HG03457 (cell line): ENCODE measurements around the gene HES5.

ENCODE experiments used
- ATAC-seq: cut with Tn5 transposase; IDR thresholded peaks from one replicate; pipeline ENCODE4 v1.9.1; 2021; ENCODE audit warnings: moderate number of reproducible peaks; ENCODE audit not compliant: unreplicated experiment

HES5 gene

GRCh38 chr1:2547210-2548067, 17.4 kb upstream of the HES5 start:
- ATAC-seq: peak; percentile 1

DNA sequence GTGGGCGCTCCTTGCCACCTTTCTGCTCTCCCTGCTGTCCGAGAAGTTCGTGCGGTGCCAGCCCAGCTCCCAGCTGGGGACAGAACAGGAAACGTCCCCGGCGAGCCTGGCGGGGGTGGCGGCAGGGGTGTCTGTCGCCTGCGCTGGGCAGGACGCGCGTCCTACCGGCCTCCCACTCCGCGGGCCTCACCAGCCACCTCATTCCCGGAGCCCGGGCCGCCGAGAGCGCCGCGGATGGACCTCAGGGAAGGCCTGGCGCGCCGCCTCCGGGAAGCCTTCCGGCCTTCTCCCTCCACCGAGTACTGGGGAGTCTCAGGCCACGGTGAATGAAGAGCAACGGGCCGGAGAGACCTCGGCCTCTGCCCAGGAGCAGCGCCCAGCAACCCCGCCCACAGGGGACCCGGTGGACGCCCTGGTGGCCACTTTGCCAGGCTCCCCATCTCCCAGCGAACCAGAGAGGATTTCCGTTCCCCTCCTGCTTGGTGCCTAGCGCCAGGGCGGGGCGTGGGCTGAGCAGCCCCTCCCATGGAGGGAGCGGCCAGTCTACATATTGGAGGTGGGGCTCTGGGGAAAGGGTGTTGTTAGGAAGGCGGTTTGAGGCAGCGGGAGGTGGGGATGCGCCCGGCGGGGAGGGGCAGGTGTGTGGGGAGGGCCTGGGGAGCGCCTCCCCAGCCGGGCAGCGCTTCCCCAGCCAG, 16.6 kb upstream of the HES5 start:
- peak; percentile 30 for ATAC-seq

DNA sequence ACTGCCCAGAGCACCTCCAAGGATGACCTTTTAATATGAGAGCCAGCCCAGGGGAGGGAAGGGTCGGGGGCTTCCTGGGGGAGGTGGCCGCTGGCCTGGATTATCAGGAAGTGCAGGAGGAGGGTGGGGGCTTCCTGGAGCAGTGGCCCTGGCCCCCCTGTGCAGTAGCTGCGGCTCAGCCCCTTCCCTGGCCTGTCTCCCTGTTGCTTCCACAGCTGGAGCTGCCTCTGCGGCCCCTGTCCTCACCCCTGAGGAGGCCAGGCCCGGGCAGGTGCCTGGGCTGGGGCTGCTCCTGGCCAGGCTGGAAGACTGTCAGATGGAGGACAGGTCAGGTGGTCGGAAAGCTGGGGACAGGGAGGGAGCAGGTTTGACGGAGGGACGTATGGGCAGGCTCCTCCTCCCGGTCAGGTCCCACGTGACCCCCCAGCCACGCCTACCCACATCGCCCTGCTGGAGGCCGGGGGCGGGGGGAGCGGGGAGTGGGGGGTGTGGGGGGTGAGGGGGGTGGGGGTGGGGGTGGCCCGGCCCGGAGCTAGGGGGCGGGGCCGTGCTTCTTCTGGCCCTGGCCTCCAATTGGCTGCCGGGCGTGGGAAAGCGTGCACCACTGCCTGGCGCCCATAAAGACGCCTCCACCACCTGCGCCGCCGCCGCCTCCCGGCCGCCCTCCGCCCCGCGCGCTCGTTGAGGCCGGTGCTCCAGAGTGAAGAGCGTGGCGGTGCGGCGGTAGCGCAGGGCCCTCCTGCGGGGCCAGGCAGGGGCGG, 15.9 kb upstream of the HES5 start:
- ATAC-seq: peak; percentile 27

DNA sequence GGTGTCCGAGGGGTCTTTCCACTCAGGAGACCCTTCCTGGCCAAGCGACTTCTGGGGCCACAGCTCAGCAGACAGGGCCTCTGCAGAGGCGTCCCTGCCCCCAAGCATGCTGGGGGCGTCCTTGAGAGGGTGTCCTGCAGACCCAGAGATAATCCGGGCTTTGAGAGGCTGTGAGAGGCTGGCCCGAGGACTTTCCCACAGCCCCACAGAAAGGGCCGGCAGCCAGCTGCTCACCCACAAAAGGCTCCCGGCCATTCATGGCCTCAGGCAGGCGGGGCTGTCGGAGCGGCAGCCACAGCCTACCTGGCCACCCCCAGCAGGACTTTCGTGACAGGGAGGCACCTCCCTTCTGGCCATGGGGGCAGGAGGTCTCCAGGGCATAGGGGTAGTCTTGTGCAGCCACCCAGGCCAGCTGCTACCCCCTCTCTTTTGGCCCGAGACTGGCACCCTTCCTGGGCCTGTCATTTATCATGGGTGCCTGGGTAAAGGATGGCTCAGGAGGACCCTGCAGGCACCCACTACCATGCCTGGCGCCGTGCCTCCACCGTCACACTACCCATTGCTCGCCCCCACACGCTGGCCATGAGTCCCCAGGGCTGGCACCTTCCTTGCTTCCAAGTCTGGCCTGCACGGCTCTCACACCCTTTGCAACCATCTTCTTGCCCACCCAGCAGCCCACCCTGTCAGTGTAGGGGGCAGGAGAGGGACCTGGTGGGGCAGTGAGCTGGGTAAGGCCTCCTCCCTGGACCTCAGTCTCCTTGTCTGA, 15.0 kb upstream of the HES5 start:
- no peak for ATAC-seq

DNA sequence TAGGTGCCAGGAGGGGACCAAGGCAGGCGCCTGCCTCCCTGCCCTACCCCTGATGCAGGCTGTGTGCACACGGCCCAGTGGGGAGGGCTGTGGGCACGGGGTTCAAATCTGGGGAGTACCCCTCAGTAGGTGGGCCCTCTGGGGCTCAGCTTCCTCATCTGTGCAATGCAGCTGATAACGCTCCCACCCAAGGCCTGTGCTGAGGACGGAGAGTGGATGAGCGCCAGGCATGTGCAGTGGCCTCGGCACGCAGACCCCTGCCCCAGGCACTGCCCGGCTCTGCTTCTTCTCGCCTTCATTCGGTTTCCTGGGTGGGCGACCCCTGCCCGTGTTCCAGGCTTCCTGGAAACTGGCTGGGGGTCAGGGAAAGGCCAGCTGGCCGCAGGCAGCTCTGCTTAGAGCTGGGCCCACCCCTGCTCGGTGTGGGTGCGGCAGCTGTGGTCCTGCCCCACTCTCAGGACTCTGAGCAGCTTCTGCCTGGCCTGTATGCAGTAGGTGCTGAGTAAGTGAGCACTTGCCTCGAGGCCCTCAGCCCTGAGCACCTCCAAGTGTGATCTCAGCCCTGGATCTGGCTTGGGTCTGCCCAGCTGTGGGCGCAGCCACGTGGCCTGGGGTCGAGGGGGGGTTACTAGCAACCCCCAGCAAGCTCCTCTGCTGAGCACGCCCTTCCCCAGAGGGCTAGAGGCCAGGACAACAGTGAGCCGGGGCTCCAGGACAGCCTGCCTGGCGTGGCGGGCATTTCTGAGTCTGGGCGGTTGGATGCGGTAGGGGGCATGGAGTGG, 14.2 kb upstream of the HES5 start:
- ATAC-seq: no peak

- ATAC-seq: no peak
Observed at GRCh38 chr1:2543543-2544092, 13.6 kb upstream of the HES5 start.

DNA sequence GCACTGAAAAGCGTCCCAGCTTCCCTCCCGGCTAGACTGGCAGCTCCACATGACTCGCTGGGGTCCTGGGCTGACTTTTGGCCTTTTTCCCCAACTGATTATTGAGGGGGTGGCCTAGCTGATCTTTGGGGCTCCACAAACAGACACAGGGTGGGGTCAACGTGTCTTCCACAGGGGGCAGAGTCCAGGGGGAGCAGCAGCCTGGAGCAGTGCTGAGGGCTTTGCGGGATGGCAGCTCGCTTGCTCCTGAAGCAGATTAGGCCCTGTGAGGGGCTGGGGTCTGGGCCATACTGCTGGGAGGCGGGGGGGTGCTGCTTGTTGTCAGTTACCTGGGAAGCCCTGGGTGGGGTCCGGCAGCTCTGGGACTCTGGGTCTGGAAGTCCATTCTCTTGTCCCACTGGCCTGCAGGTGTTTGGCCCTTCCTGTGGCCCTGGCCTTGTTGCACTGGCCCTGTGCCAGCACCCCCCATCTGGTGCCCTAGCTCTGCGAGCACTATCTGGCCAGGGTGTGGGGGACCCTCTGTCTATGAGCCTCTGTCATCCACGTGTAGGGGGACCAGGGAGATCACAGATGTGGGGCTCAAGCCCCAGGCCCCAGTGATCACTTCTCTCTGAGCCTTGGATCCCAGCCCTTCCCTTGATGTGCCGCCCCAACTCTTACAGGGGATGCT, 12.3 kb upstream of the HES5 start:
- ATAC-seq: no peak

- no peak for ATAC-seq
Observed at GRCh38 chr1:2541619-2542245, 11.7 kb upstream of the HES5 start.

GRCh38 chr1:2540816-2541492, 10.9 kb upstream of the HES5 start:
- ATAC-seq: no peak

- no peak for ATAC-seq
Observed at GRCh38 chr1:2539312-2539907, 9.3 kb upstream of the HES5 start.

DNA sequence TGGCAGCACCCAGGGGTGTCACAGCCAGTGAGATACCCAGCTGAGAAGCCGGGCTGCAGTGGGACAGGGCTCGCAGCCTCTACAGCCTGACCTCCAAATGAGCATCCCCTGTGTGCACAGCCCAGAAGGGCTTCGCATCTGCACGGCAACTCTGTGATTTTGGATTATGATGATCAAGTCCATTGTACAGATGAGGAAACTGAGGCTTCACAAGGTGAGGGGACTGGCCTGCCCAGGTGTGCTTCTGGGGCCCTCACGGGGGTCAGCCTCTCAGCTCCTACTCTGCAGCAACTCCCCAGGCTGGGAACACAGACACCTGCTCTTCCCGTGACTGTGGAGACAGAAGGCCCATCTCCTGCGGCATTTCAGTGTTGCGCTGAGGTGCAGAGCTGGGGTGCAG, 8.8 kb upstream of the HES5 start:
- ATAC-seq: no peak

- ATAC-seq: no peak
Observed at GRCh38 chr1:2538376-2538775, 8.3 kb upstream of the HES5 start.

- ATAC-seq: no peak
Observed at GRCh38 chr1:2537784-2538115, 7.7 kb upstream of the HES5 start.

- ATAC-seq: no peak
Observed at GRCh38 chr1:2535981-2536380, 5.9 kb upstream of the HES5 start.

- no peak for ATAC-seq
Observed at GRCh38 chr1:2535455-2535854, 5.4 kb upstream of the HES5 start.

GRCh38 chr1:2534687-2535441, 4.8 kb upstream of the HES5 start:
- no peak for ATAC-seq

DNA sequence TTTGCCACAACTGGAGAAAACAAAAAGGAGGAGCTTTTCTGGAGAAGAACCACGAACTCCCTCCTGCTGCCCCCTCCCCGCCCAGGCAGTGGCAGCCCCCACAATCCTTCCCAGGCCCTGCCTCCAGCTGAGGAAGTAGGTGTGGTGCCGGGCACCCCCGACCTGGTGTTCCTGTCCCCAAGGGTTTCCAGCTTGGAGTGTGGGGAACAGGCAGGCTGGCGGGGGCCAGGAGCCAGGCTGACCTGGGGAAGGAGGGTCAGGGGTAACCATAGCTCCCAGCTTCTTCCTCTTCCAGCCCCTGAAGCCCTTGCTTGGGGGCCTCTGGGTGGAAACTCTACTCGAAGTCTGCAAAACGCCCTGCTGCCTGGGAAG, 4.2 kb upstream of the HES5 start:
- no peak for ATAC-seq
